ENCODE measurements around the gene VAT1L.

The VAT1L gene, protein sequence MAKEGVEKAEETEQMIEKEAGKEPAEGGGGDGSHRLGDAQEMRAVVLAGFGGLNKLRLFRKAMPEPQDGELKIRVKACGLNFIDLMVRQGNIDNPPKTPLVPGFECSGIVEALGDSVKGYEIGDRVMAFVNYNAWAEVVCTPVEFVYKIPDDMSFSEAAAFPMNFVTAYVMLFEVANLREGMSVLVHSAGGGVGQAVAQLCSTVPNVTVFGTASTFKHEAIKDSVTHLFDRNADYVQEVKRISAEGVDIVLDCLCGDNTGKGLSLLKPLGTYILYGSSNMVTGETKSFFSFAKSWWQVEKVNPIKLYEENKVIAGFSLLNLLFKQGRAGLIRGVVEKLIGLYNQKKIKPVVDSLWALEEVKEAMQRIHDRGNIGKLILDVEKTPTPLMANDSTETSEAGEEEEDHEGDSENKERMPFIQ

DNA sequence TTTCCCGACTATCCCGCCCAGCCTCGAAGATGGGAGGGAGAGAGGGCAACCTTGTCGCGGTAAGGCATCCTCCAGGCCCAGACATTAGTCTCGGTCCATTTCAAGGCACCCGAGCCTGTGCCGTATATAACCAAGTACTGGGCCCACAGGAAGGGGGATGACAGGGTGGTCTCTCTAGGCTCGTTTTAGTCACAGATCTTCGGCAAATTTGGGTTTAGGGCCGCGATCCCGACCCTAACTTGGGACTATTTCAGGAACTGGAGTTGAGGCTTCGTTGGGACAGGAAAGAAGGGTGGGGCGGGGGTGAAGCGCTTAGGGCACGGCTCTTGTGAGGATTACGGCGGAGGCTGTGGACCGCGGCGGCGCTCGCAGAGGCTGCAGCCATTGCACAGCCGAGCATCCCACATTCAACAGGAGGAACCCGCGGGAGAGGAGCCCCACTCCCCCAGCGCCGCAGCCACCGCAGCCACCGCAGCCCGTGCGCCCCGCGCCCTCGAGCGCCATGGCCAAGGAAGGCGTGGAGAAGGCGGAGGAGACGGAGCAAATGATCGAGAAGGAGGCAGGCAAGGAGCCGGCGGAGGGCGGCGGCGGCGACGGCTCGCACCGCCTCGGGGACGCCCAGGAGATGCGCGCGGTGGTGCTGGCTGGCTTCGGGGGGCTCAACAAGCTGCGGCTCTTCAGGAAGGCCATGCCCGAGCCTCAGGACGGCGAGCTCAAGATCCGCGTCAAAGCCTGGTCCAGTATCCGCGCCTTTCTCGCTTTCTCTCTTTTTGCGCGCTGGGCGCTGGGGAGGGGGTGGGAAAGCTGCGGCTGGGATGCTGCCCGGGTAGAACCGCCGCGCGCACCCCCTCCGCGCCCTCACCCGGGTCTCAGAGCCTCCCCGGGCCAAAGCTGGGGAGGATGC, at the start of gene VAT1L:
Gene VAT1L, plus strand, starts transcription at position 384 of the 904 bp plus-strand sequence. Its CDS starts 119 bp downstream, at position 503.
- no peak for DNase-seq (ENCODE audit: low read depth)
- H3K4me3 ChIP-seq (ENCODE audit: low read depth, low read length) = peak within 1 kb of the TSS; percentile 14; the same call in 1 of the 2 replicates
- TF ChIP-seq, protein P1, sequence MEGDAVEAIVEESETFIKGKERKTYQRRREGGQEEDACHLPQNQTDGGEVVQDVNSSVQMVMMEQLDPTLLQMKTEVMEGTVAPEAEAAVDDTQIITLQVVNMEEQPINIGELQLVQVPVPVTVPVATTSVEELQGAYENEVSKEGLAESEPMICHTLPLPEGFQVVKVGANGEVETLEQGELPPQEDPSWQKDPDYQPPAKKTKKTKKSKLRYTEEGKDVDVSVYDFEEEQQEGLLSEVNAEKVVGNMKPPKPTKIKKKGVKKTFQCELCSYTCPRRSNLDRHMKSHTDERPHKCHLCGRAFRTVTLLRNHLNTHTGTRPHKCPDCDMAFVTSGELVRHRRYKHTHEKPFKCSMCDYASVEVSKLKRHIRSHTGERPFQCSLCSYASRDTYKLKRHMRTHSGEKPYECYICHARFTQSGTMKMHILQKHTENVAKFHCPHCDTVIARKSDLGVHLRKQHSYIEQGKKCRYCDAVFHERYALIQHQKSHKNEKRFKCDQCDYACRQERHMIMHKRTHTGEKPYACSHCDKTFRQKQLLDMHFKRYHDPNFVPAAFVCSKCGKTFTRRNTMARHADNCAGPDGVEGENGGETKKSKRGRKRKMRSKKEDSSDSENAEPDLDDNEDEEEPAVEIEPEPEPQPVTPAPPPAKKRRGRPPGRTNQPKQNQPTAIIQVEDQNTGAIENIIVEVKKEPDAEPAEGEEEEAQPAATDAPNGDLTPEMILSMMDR (IDR thresholded peaks at IDR 0.05; ENCODE audit: low read depth, low read length, missing control alignments) = no peak

DNA sequence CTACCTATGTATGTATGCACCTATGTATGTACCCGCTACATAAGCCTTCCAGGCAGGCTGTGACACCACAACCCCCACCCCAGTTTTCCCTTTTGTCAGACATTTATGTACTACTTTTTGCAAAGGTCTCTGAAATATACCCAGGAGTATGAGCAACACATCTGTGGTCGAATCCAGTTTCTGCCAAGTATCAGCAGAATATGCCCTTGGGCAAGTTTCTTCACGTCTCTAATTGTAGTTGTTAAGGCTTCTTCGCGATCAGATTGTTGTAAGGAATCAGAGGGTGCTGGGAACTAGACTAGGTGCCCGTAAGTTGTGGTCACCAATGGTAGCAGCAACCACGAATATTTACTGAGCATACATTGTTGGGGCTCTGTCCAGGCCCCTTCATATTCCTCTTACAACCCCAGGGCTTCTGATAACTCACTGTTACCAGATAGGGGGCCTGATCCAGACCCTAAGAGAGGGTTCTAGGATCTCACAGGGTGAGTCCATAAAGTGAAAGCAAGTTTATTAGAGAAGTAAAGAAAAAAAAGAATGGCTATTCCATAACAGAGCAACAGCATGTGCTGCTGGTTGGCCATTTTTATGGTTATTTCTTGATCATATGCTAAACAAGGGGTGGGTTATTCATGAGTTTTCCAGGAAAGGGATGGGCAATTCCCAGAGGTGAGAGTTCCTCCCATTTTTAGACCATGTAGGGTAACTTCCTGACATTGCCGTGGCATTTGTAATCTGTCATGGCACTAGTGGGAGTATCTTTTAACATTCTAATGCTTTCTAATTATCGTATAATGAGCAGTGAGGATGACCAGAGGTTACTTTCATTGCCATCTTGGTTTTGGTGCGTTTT, 49.4 kb upstream of the VAT1L start:
- no peak overlapping the region for H3K4me3 ChIP-seq (ENCODE audit: low read depth, low read length)
- TF ChIP-seq, protein P1 (IDR thresholded peaks at IDR 0.05; ENCODE audit: low read depth, low read length, missing control alignments) = no peak
- DNase-seq (ENCODE audit: low read depth) = no peak

DNA sequence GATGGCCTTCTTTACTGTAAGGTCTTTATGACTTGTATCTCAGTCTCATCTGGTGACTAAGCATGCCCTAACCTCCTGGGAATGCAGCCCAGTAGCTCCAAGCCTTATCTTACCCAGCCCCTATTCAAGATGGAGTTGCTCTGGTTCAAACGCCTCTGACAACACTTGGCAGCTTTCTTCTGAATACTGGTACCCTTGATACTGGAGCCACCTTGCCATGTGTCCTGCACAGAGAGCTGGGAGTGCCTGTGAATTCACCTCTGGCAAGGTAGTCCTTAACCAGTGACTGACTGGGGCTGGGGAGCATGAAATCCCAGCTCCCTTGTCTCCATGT, 48.8 kb upstream of the VAT1L start:
- no peak for DNase-seq (ENCODE audit: low read depth)
- TF ChIP-seq, protein P1 (IDR thresholded peaks at IDR 0.05; ENCODE audit: low read depth, low read length, missing control alignments) = no peak

DNA sequence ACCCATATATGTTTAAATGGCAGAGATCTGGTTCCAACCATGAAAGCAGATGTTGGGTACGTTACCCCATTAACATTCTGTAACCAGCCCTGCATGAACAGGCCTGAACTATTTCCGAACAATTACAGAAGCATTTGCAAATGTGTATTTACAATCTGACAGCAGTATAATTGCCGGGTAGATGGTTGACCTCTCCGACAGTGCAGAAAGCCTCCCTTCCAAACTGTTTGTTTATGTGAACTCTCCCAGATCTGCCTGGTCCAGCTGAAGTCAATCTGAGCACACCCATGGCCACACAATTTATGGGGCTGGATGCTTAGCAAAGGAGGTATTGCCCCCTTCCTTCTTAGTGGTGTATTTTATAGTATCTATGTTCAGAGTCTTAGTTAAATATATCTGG, 44.2 kb upstream of the VAT1L start:
- TF ChIP-seq, protein P1 (IDR thresholded peaks at IDR 0.05; ENCODE audit: low read depth, low read length, missing control alignments) = no peak
- DNase-seq (ENCODE audit: low read depth) = no peak
- H3K4me3 ChIP-seq (ENCODE audit: low read depth, low read length) = no peak overlapping the region

More for the DNA sequence above, 48.8 kb upstream of the VAT1L start:
- H3K4me3 ChIP-seq (ENCODE audit: low read depth, low read length) = no peak overlapping the region

DNA sequence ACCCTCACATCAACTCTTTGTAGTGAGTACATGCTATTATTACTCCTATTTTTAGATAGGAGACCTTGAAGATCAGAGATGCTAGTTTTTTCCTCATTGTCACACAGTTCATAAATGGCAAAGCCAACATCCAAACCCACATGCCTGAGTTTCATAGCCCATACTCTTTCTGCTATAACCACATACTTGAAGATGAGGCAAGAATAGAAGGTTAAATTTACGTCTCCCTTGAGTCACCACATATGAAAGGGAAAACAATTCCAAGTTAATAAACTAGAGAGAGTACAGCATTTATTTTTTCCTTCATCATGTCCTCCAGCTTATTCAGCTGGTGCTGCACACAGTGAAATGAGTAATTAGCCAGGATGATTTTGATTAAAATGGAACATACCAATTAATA, 42.4 kb upstream of the VAT1L start:
- TF ChIP-seq, protein P1 (IDR thresholded peaks at IDR 0.05; ENCODE audit: low read depth, low read length, missing control alignments) = no peak

DNA sequence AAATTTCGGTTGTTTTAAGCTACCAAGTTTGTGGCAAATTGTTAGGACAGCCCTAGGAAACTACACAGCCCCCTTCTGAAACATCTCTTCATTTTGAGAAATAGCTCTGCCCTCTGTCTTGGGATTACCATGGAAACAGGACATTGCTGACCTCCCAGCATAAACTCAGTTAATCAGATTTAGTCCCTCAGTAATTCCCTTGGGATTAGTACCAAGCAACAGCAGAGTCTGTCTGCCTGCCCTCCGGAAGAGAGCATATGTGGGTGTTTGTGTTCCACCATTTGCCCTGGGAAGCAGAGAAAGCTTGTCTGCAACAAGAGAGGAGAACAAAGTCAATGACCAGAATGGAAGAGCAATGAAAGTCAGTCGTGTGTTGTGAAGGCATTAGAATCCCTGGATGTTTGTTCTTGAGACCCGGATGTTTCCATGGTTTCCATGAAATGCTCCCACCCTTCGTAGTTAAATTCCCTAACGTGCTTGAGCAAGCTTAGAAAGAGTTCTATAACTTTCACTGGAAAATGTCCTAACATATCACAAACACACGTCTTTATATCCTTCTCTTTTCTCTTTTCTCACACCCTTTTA, 39.9 kb upstream of the VAT1L start:
- no peak for DNase-seq (ENCODE audit: low read depth)
- no peak overlapping the region for H3K4me3 ChIP-seq (ENCODE audit: low read depth, low read length)
- TF ChIP-seq, protein P1 (IDR thresholded peaks at IDR 0.05; ENCODE audit: low read depth, low read length, missing control alignments) = no peak

More for the DNA sequence above, 42.4 kb upstream of the VAT1L start:
- DNase-seq (ENCODE audit: low read depth) = no peak
- no peak overlapping the region for H3K4me3 ChIP-seq (ENCODE audit: low read depth, low read length)

Data from GM12864 (cell line).